Neuronal stem cell (in vitro differentiated cells): ENCODE data around the gene CYP2D6.
A peak's percentile ranks its signal among the peaks of the same experiment; 100 is the strongest.
"Not testable (repeated sequence)": the region's sequence is repeated elsewhere in the genome, so short reads cannot be mapped to it uniquely, and the experiment has no call there.

ENCODE experiments used
- DNase-seq: peaks from one replicate; pipeline ENCODE4 v3.0.0-alpha.2; 2013; ENCODE audit warnings: low spot score
- H2AFZ ChIP-seq: one replicate; pipeline ENCODE4 v1.6.1; 2013; ENCODE audit warnings: mild to moderate bottlenecking, low read length, inconsistent platforms
- H2AK5ac ChIP-seq: 2 replicates; pipeline ENCODE4 v1.6.1; 2013; ENCODE audit warnings: low read depth, mild to moderate bottlenecking, inconsistent platforms, low read length, moderate library complexity, mixed read lengths
- H2BK120ac ChIP-seq: 2 replicates; pipeline ENCODE4 v1.6.1; 2013; ENCODE audit warnings: low read depth, mild to moderate bottlenecking, inconsistent platforms, low read length, moderate library complexity, mixed read lengths
- H2BK12ac ChIP-seq: one replicate; pipeline ENCODE4 v1.6.1; 2013; ENCODE audit warnings: low read length, inconsistent platforms
- H2BK15ac ChIP-seq: 2 replicates; pipeline ENCODE4 v1.6.1; 2013; ENCODE audit warnings: mild to moderate bottlenecking, low read length, inconsistent platforms, mixed read lengths
- H2BK5ac ChIP-seq: one replicate; pipeline ENCODE4 v1.6.1; 2013; ENCODE audit warnings: inconsistent platforms, mild to moderate bottlenecking, low read length, moderate library complexity
- H3K14ac ChIP-seq: one replicate; pipeline ENCODE4 v1.6.1; 2013; ENCODE audit warnings: low read length, inconsistent platforms
- H3K18ac ChIP-seq: 2 replicates; pipeline ENCODE4 v1.6.1; 2013; ENCODE audit warnings: low read length, inconsistent platforms
- H3K23ac ChIP-seq: 2 replicates; pipeline ENCODE4 v1.6.1; 2013; ENCODE audit warnings: low read depth, mild to moderate bottlenecking, mixed read lengths, low read length, inconsistent platforms; ENCODE audit not compliant: poor library complexity
- H3K27ac ChIP-seq: replicated peaks from 3 replicates; pipeline ENCODE4 v1.5.1; 2013; ENCODE audit warnings: low read length, inconsistent platforms
- H3K27me3 ChIP-seq, 3 experiments: 2 replicates each; pipeline ENCODE4 v1.6.1; 2013; ENCODE audit warnings: low read length in 3 of 3, mild to moderate bottlenecking in 2 of 3, inconsistent platforms in 1 of 3, low read depth in 1 of 3, mixed read lengths in 1 of 3, moderate library complexity in 1 of 3; ENCODE audit not compliant: control insufficient read depth in 3 of 3, insufficient read depth in 3 of 3
- H3K36me3 ChIP-seq, 2 donors: replicated peaks in 1 of 2; 2 replicates each; pipeline ENCODE4 v1.6.1; 2013; ENCODE audit warnings: low read length in 2 of 2; ENCODE audit not compliant: control insufficient read depth in 2 of 2, insufficient read depth in 2 of 2
- H3K4ac ChIP-seq: 2 replicates; pipeline ENCODE4 v1.6.1; 2013; ENCODE audit warnings: inconsistent platforms, mild to moderate bottlenecking, low read length, moderate library complexity
- H3K4me1 ChIP-seq, 2 donors: 1 replicate in 1 of 2; 2 replicates in 1 of 2; pipeline ENCODE4 v1.6.1; 2013; ENCODE audit warnings: low read length in 2 of 2, low read depth in 1 of 2; ENCODE audit not compliant: control insufficient read depth in 2 of 2, insufficient read depth in 1 of 2
- H3K4me2 ChIP-seq: one replicate; pipeline ENCODE4 v1.6.1; 2013; ENCODE audit warnings: mild to moderate bottlenecking, low read length, inconsistent platforms; ENCODE audit not compliant: insufficient read depth, poor library complexity, severe bottlenecking
- H3K4me3 ChIP-seq, 2 donors: 2 replicates each; pipeline ENCODE4 v1.5.1; 2013; ENCODE audit warnings: low read length in 2 of 2, mild to moderate bottlenecking in 2 of 2, inconsistent platforms in 1 of 2, moderate library complexity in 1 of 2
- H3K79me1 ChIP-seq: one replicate; pipeline ENCODE4 v1.6.1; 2013; ENCODE audit warnings: low read depth, mild to moderate bottlenecking, inconsistent platforms, low read length, moderate library complexity
- H3K9ac ChIP-seq: one replicate; pipeline ENCODE4 v1.6.1; 2013; ENCODE audit warnings: mild to moderate bottlenecking, low read depth, low read length, inconsistent platforms; ENCODE audit not compliant: poor library complexity
- H3K9me3 ChIP-seq, 2 donors: replicated peaks in 1 of 2; 2 replicates each; pipeline versions ENCODE3 to v1.6.1; 2013; ENCODE audit warnings: low read length in 2 of 2, mild to moderate bottlenecking in 2 of 2, inconsistent platforms in 1 of 2, low read depth in 1 of 2, mixed read lengths in 1 of 2, moderate library complexity in 1 of 2; ENCODE audit not compliant: control insufficient read depth in 2 of 2, insufficient read depth in 1 of 2
- H4K8ac ChIP-seq: one replicate; pipeline ENCODE4 v1.6.1; 2013; ENCODE audit warnings: low read depth, mild to moderate bottlenecking, inconsistent platforms, low read length, moderate library complexity
- H4K91ac ChIP-seq: one replicate; pipeline ENCODE4 v1.6.1; 2013; ENCODE audit warnings: low read length, low read depth, mild to moderate bottlenecking, inconsistent platforms; ENCODE audit not compliant: poor library complexity
- WGBS, 2 donors: extraction: QIAGEN DNeasy Blood & Tissue Kit; methylation state at CpG; one replicate each; pipeline ENCODE4 v1.1.7; 2013; ENCODE audit warnings: missing lambda C conversion rate in 2 of 2, mixed read lengths in 1 of 2; ENCODE audit not compliant: insufficient read length in 2 of 2, insufficient replicate concordance in 1 of 2; ENCODE audit errors: extremely low coverage in 2 of 2; 5-methylcytosine and 5-hydroxymethylcytosine counted together

Gene CYP2D6

DNA sequence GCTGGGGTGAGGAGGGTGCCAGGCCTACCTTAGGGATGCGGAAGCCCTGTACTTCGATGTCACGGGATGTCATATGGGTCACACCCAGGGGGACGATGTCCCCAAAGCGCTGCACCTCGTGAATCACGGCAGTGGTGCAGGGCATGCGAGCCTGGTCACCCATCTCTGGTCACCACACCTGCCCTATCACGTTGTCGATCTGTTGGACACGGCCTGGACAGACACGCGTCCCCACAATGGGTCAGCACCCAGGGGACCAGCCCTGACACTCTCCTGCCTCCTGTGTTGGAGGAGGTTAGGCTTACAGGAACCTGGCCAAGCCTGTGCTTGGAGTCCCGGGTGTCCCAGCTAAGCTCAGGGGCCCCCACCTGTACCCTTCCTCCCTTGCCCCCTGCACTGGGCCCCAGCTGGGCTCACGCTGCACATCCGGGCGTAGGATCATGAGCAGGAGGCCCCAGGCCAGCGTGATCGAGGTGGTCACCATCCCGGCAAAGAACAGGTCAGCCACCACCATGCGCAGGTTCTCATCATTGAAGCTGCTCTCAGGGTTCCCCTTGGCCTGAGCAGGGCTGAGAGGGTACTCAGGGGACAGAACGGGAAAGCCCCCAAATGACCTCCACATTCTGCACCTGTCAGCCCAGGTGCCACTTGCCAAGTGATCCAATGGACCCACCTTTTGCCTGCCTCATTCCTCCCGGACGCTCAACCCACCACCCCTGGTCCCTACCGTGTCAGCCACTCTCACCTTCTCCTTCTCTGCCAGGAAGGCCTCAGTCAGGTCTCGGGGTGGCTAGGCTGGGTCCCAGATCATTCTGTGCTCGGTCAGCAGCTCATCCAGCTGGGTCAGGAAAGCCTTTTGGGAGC is 20.3 kb upstream of the CYP2D6 start:
- H3K4me3 ChIP-seq, result no peak overlapping the region
- WGBS, 2 donors, result no CpG with 5 or more reads among the region's 27 CpGs
- H4K91ac ChIP-seq, result no peak overlapping the region
- H4K8ac ChIP-seq, result no peak overlapping the region
- no peak overlapping the region for H3K9ac ChIP-seq
- no peak overlapping the region for H2BK120ac ChIP-seq
- peaks cover 0 to 1% of the 10 kb centered on the region in 2 donors for H3K4me1 ChIP-seq
- H2BK15ac ChIP-seq, result no peak overlapping the region
- DNase-seq, result no peak
- H2BK5ac ChIP-seq, result no peak overlapping the region
- H3K79me1 ChIP-seq, result no peaks in the 10 kb centered on the region
- no peak overlapping the region for H2AFZ ChIP-seq
- peaks cover 0 to 1% of the 10 kb centered on the region in 2 donors for H3K9me3 ChIP-seq
- H3K23ac ChIP-seq, result no peak overlapping the region
- no peak overlapping the region for H3K4me2 ChIP-seq
- no peak overlapping the region for H3K4ac ChIP-seq
- H2AK5ac ChIP-seq, result no peak overlapping the region
- H3K36me3 ChIP-seq, result peaks cover 17 to 53% of the 10 kb centered on the region in 2 donors
- H2BK12ac ChIP-seq, result no peak overlapping the region
- no peaks in the 10 kb centered on the region for H3K27me3 ChIP-seq
- H3K18ac ChIP-seq, result no peak overlapping the region
- no peak overlapping the region for H3K14ac ChIP-seq
- no peak overlapping the region for H3K27ac ChIP-seq

GRCh38 chr22:42149798-42150197 is 19.2 kb upstream of the CYP2D6 start:
- H3K4me2 ChIP-seq, H2BK5ac ChIP-seq, DNase-seq, H3K79me1 ChIP-seq, H3K4me1 ChIP-seq, H2AFZ ChIP-seq, H3K18ac ChIP-seq, H2BK120ac ChIP-seq, H3K27me3 ChIP-seq, H2BK15ac ChIP-seq, H3K23ac ChIP-seq, H3K4me3 ChIP-seq, H4K8ac ChIP-seq, H3K27ac ChIP-seq, H2BK12ac ChIP-seq, H2AK5ac ChIP-seq, H4K91ac ChIP-seq, H3K9me3 ChIP-seq, H3K9ac ChIP-seq, H3K14ac ChIP-seq, H3K4ac ChIP-seq: not testable (repeated sequence)
- H3K36me3 ChIP-seq, result peaks cover 11 to 43% of the 10 kb centered on the region in 2 donors
- WGBS, 2 donors, result no CpG with 5 or more reads among the region's 16 CpGs

GRCh38 chr22:42145175-42145574 is 14.6 kb upstream of the CYP2D6 start:
- Histone ChIP-seq H3K9me3 (peaks cover 0 to 1% of the 10 kb centered on the region in 2 donors), H2BK12ac (no peak overlapping the region), H2BK120ac (no peak overlapping the region), H3K4me2 (no peak overlapping the region), H2BK5ac (no peak overlapping the region), H3K9ac (no peak overlapping the region), H3K23ac (no peak overlapping the region), H3K79me1 (peaks cover 2% of the 10 kb centered on the region), H3K27me3 (no peaks in the 10 kb centered on the region), H3K4me3 (no peak overlapping the region), H3K4me1 (no peaks in the 10 kb centered on the region), H4K91ac (no peak overlapping the region), H2BK15ac (no peak overlapping the region), H3K36me3 (peaks cover 7 to 22% of the 10 kb centered on the region in 2 donors), H3K27ac (no peak overlapping the region), H2AK5ac (no peak overlapping the region), H3K18ac (no peak overlapping the region), H4K8ac (no peak overlapping the region), H3K4ac (no peak overlapping the region), H3K14ac (no peak overlapping the region), H2AFZ (no peak overlapping the region)
- no CpG with 5 or more reads among the region's 6 CpGs for WGBS, 2 donors
- no peak for DNase-seq

DNA sequence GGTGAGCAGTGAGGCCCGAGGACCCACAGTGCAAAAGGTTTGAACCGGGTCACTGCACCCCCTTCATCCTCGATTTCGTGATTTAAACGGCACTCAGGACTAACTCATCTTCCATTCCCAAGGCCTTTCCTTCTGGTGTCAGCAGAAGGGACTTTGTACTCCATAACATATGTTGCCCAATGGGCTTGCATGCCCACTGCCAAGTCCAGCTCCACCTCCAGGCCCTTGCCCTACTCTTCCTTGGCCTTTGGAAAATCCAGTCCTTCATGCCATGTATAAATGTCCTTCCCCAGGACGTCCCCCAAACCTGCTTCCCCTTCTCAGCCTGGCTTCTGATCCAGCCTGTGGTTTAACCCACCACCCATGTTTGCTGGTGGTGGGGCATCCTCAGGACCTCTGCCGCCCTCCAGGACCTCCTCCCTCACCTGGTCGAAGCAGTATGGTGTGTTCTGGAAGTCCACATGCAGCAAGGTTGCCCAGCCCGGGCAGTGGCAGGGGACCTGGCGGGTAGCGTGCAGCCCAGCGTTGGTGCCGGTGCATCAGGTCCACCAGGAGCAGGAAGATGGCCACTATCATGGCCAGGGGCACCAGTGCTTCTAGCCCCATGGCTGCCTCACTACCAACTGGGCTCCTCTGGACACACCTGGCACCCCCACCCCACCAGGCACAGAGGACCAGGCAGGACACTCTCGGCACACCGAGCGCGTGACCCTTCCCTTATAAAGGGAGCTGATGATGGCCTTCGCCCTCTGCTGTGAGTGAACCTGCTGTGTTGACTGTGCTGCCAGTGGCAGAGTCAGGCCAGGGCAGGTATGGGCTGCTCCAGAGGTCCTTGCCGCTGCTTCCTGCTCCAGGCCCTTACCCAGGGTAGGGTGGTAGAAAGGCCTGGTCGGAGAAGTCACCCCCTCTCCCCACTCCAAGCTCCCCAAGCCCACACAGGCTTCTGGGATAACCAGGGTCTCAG is 13.5 kb upstream of the CYP2D6 start:
- no CpG with 5 or more reads among the region's 20 CpGs for WGBS, 2 donors
- peaks cover 9 to 23% of the 10 kb centered on the region in 2 donors for H3K36me3 ChIP-seq

More for the DNA sequence above, 13.5 kb upstream of the CYP2D6 start:
- not testable (repeated sequence) for H3K27ac ChIP-seq, H4K91ac ChIP-seq, H3K18ac ChIP-seq, H2BK12ac ChIP-seq, H2BK5ac ChIP-seq, H3K23ac ChIP-seq, H2BK120ac ChIP-seq, H3K4me1 ChIP-seq, H3K79me1 ChIP-seq, H2AK5ac ChIP-seq, H3K27me3 ChIP-seq, DNase-seq, H3K4me2 ChIP-seq, H3K4ac ChIP-seq, H3K9me3 ChIP-seq, H3K4me3 ChIP-seq, H4K8ac ChIP-seq, H3K9ac ChIP-seq, H2AFZ ChIP-seq, H2BK15ac ChIP-seq
- H3K14ac ChIP-seq, result peak overlapping the region; percentile 97
